Memory B cell (primary cell): ENCODE data around the gene LAMA1.

Experiments
- ATAC-seq: fragments of 150-1000 bp; cut with Tn5 transposase; 2 replicates; pipeline ENCODE4 v1.10.0; 2021; ENCODE audit warnings: low read depth, mild to moderate bottlenecking, moderate library complexity
- DNase-seq, 2 donors: peaks; one replicate each; pipeline ENCODE4 v3.0.0; 2022; ENCODE audit warnings: low spot score in 2 of 2
- H3K27ac Mint-ChIP-seq: one replicate; pipeline ENCODE4 v1.8.0; 2022; ENCODE audit warnings: mild to moderate bottlenecking, moderate library complexity, mixed read lengths
- H3K27me3 Mint-ChIP-seq: one replicate; pipeline ENCODE4 v1.8.0; 2022; ENCODE audit warnings: mixed read lengths
- H3K36me3 Mint-ChIP-seq: one replicate; pipeline ENCODE4 v1.8.0; 2022; ENCODE audit warnings: mild to moderate bottlenecking, mixed read lengths
- H3K4me1 Mint-ChIP-seq: one replicate; pipeline ENCODE4 v1.8.0; 2022; ENCODE audit warnings: mixed read lengths
- H3K4me3 Mint-ChIP-seq: one replicate; pipeline ENCODE4 v1.8.0; 2022; ENCODE audit warnings: mild to moderate bottlenecking, moderate library complexity, mixed read lengths
- H3K9me3 Mint-ChIP-seq: one replicate; pipeline ENCODE4 v1.8.0; 2022; ENCODE audit warnings: mixed read lengths

Gene LAMA1

GRCh38 chr18:7132356-7133150 lies 15.0 kb upstream of the LAMA1 start:
- Mint-ChIP-seq H3K27me3 (no peaks in the 10 kb centered on the region), H3K27ac (no peak overlapping the region), H3K36me3 (no peaks in the 10 kb centered on the region), H3K9me3 (peaks cover 7% of the 10 kb centered on the region), H3K4me3 (no peak overlapping the region), H3K4me1 (no peaks in the 10 kb centered on the region)
- ATAC-seq (no peak), DNase-seq (no peak)

DNA sequence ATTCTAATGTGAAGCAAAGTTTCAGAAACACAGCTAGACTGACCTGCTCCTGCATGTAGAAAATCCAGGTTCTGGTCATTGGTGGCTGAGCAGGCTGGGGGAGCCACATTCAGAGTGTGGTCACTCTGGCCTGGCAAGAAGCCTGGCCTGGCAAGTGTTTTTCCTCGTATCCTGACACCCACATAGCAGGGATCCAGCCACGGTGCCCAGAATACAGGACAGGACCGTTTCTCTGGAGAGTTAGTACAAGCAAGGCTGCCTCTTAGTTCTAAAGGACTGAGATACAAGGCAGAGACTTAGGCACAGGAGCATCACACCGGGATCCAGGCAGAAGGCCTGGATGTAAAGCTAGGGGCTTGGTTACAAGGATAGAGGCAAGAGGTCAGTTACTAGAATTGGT lies 4.8 kb upstream of the LAMA1 start:
- ATAC-seq: no peak
- peaks cover 7% of the 10 kb centered on the region for H3K9me3 Mint-ChIP-seq
- no peak overlapping the region for H3K4me3 Mint-ChIP-seq
- H3K4me1 Mint-ChIP-seq: no peaks in the 10 kb centered on the region
- H3K27ac Mint-ChIP-seq: no peak overlapping the region
- DNase-seq: no peak
- H3K36me3 Mint-ChIP-seq: no peaks in the 10 kb centered on the region
- no peaks in the 10 kb centered on the region for H3K27me3 Mint-ChIP-seq

- Mint-ChIP-seq H3K36me3 (peaks cover 2% of the 10 kb centered on the region), H3K9me3 (peaks cover 7% of the 10 kb centered on the region), H3K27me3 (peaks cover 4% of the 10 kb centered on the region), H3K4me3 (no peak overlapping the region), H3K27ac (no peak overlapping the region), H3K4me1 (no peaks in the 10 kb centered on the region)
- DNase-seq: no peak
- no peak for ATAC-seq
These were observed 706 bp downstream of the LAMA1 start for GRCh38 chr18:7116792-7117389.

DNA sequence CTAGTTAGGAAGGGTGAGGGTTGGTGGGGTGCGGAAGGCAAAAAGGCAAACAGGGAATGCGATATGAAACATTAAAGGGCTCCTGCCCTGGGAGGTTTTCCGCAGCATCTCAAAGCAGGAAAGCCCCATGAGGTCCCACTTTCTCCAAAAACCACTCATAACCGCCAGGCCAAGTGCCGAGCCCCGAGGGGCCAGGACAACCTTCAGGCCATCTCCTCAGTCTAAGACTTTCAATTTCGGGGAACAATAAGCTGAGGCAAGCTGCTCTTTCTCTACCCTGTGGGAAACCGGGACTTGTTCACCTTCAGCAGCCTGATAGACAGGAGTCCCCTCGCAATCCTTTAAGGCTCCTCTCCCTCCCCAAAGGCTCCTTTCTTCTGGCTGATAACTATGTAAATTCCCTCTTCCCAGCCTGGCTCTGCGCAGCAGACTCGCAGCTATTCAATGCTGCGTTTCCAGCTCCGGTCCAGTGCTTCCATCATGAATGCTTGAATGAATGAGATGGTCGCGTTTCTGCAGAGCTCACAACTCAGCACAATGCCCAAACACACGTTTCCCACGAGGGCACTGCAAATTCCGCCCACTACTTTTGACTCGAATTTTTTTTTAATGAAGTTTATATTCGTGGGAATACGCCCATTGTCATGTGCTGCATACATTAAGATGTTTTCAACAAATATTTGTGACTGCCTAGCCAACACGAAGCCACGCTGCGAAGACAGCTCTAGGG lies 1.4 kb downstream of the LAMA1 start:
- no peak for ATAC-seq
- no peaks in the 10 kb centered on the region for H3K4me1 Mint-ChIP-seq
- DNase-seq: no peak
- no peak overlapping the region for H3K27ac Mint-ChIP-seq
- peaks cover 4% of the 10 kb centered on the region for H3K27me3 Mint-ChIP-seq
- H3K36me3 Mint-ChIP-seq: peaks cover 2% of the 10 kb centered on the region
- H3K4me3 Mint-ChIP-seq: peak overlapping the region; percentile 0
- peaks cover 7% of the 10 kb centered on the region for H3K9me3 Mint-ChIP-seq

- ATAC-seq (no peak), DNase-seq (no peak)
- peaks cover 2% of the 10 kb centered on the region for H3K36me3 Mint-ChIP-seq
- peaks cover 4% of the 10 kb centered on the region for H3K27me3 Mint-ChIP-seq
- H3K4me3 Mint-ChIP-seq: no peak overlapping the region
- no peaks in the 10 kb centered on the region for H3K4me1 Mint-ChIP-seq
- H3K27ac Mint-ChIP-seq: no peak overlapping the region
- peaks cover 9% of the 10 kb centered on the region for H3K9me3 Mint-ChIP-seq
These were observed 4.7 kb downstream of the LAMA1 start for GRCh38 chr18:7112936-7113335.

DNA sequence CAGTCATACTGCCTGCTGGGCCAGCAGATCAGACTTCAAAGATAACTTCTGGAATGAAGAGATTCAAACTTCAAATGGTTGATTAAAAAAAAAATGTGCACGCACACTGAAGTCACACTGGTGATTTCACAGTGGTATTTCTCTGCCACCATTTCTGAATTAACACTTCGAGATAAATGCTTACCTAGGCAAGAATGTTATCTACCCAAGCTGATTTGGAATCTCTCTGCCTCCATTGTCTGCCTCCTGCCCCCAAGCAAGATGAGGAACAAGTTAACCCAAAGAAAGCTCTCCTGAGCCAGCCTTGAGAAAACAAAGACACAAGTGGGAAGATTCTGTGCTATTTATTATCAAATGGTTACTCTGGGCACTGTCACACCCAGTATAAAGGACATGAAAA lies 6.5 kb downstream of the LAMA1 start:
- peaks cover 9% of the 10 kb centered on the region for H3K9me3 Mint-ChIP-seq
- no peak for ATAC-seq
- peaks cover 2% of the 10 kb centered on the region for H3K36me3 Mint-ChIP-seq

DNA sequence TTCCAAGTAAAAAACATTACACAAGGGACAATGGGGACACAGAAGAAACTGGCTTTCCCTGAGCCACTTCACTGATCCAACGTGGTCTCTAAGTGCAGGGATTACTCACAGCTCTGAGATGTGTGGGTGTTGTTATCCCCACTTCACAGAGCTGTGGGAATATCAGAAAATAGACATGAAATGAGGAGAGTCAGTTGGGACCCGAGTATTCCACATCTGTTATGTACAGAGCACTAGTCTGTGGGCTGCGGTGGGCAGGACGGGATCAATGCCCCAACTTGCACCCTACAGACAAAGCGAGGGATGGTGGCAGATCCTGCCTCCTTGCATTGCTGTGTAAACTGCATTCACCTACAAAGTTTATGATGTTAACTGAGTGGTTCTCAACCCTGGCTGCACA lies 11.7 kb downstream of the LAMA1 start:
- no peaks in the 10 kb centered on the region for H3K36me3 Mint-ChIP-seq
- H3K4me1 Mint-ChIP-seq: no peaks in the 10 kb centered on the region
- no peak overlapping the region for H3K27ac Mint-ChIP-seq
- ATAC-seq (no peak), DNase-seq (no peak)
- H3K9me3 Mint-ChIP-seq: peaks cover 3% of the 10 kb centered on the region
- H3K4me3 Mint-ChIP-seq: no peak overlapping the region
- no peaks in the 10 kb centered on the region for H3K27me3 Mint-ChIP-seq

More for the DNA sequence above, 6.5 kb downstream of the LAMA1 start:
- Mint-ChIP-seq H3K27me3 (peaks cover 1% of the 10 kb centered on the region), H3K27ac (no peak overlapping the region), H3K4me1 (no peaks in the 10 kb centered on the region), H3K4me3 (no peak overlapping the region)
- no peak for DNase-seq

DNA sequence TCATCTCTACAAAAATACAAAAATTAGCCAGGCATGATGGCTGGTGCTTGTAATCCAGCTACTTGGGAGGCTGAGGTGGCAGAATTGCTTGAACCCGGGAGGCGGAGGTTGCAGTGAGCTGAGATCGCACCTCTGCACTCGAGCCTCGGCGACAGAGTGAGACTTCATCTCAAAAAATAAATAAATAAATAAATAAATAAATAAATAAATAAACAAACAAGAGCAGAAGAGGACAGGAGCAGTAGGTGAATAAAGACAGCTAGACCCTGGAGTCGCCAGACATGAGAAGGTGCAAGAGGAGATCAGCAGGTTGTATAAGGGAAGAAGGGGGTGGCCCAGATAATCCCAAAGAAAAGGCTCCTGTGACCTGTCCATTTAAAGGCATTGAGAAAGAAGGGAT lies 12.3 kb downstream of the LAMA1 start:
- Mint-ChIP-seq H3K4me1 (no peaks in the 10 kb centered on the region), H3K27me3 (no peaks in the 10 kb centered on the region), H3K4me3 (no peak overlapping the region), H3K9me3 (peaks cover 3% of the 10 kb centered on the region), H3K27ac (no peak overlapping the region), H3K36me3 (no peaks in the 10 kb centered on the region)
- no peak for ATAC-seq
- no peak for DNase-seq

GRCh38 chr18:7104649-7105048 lies 12.9 kb downstream of the LAMA1 start:
- Mint-ChIP-seq H3K27me3 (no peaks in the 10 kb centered on the region), H3K9me3 (peaks cover 3% of the 10 kb centered on the region), H3K36me3 (no peaks in the 10 kb centered on the region), H3K27ac (no peak overlapping the region), H3K4me3 (no peak overlapping the region), H3K4me1 (no peaks in the 10 kb centered on the region)
- ATAC-seq: no peak
- DNase-seq: no peak

DNA sequence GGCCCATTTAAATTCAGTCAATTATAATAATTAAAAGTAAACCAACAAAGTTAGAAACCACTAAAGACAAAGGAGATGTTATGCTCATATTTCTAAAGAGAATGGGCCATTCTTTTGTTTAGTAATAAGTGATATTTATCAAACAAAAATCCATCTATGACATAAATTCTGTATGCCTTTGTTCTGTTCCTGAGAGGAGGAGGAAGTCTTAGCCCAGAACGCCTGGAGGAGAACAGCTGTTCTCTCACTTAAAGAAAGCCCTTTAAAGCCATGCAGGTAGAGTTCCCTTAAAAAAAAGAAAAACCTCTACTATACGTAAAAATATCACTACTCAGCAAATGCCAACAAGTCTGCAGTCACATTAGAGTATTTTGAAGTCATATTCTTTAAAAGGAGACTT lies 15.5 kb downstream of the LAMA1 start:
- no peaks in the 10 kb centered on the region for H3K4me1 Mint-ChIP-seq
- H3K27ac Mint-ChIP-seq: no peak overlapping the region
- H3K36me3 Mint-ChIP-seq: no peaks in the 10 kb centered on the region
- H3K9me3 Mint-ChIP-seq: peaks cover 2% of the 10 kb centered on the region
- ATAC-seq: no peak
- DNase-seq: no peak
- no peak overlapping the region for H3K4me3 Mint-ChIP-seq
- H3K27me3 Mint-ChIP-seq: no peaks in the 10 kb centered on the region

DNA sequence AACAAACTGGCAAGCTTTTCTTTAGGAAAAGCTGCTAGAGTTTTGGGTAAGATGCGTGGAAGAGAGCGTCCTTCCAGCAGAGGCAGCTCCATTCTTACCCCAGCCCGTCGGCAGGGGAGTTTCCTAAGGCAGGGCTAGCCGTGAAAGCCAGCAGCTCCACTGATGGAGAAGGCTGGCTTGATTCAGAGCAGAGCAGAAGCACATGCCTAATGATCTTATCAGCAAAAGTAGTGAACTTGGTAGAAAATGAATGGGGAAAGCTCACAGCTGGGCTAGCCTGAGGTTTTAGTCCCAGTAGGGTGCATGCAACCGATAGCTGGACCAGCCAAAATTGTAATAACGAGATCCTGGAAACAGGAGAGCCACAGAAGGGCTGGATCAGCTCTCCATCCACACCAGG lies 20.8 kb downstream of the LAMA1 start:
- H3K9me3 Mint-ChIP-seq: no peaks in the 10 kb centered on the region
- H3K4me3 Mint-ChIP-seq: no peak overlapping the region
- no peak for DNase-seq
- ATAC-seq: no peak
- no peak overlapping the region for H3K27ac Mint-ChIP-seq
- H3K4me1 Mint-ChIP-seq: no peaks in the 10 kb centered on the region
- H3K36me3 Mint-ChIP-seq: no peaks in the 10 kb centered on the region
- H3K27me3 Mint-ChIP-seq: no peaks in the 10 kb centered on the region

- H3K9me3 Mint-ChIP-seq: no peaks in the 10 kb centered on the region
- DNase-seq: no peak
These were observed 23.2 kb downstream of the LAMA1 start for GRCh38 chr18:7094427-7094826.

DNA sequence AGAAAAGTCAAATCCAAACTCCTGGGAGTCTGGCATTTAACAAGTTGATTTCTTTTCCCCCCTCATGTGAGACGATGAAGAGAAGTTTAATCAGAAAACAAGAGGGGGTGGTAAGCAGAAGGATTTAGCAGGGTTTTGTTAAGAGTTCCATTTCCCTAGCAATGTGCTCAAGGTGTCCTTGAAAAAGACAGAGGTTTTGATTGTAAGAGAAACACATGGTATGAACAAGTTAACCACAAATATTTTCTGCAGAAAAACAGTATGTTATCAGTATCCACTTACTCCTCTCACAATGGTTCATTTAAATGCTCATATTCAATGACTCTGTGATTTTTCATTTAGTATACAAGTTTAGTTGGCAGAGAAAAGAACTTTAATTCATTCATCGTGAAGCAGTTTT lies 26.8 kb downstream of the LAMA1 start:
- no peaks in the 10 kb centered on the region for H3K4me1 Mint-ChIP-seq
- no peak for ATAC-seq

More at GRCh38 chr18:7094427-7094826, 23.2 kb downstream of the LAMA1 start:
- H3K4me1 Mint-ChIP-seq: no peaks in the 10 kb centered on the region
- H3K36me3 Mint-ChIP-seq: no peaks in the 10 kb centered on the region
- no peaks in the 10 kb centered on the region for H3K27me3 Mint-ChIP-seq
- H3K4me3 Mint-ChIP-seq: no peak overlapping the region
- no peak for ATAC-seq
- H3K27ac Mint-ChIP-seq: no peak overlapping the region

DNA sequence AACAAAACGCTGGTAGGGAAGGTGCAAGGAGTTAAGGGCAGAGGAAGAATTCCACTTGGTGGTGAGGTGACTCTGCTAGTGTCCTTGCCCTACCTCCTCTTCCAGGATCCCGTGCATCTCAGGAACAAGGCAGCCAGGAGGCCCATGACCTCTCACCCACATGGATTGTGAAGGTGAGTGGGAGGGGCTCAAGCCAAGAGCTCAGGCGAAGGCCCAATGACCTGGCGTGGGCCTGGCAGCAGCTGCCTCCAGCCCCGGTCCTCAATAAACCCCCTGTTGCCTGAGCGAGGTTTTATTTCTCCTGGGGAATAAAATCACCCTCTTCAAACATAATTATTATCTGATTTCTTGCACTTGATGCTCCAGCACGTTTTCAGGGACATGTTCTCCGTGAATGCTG lies 28.2 kb downstream of the LAMA1 start:
- ATAC-seq: no peak
- Mint-ChIP-seq H3K36me3 (no peaks in the 10 kb centered on the region), H3K9me3 (peaks cover 1% of the 10 kb centered on the region), H3K27me3 (no peaks in the 10 kb centered on the region), H3K4me3 (no peak overlapping the region), H3K27ac (no peak overlapping the region), H3K4me1 (no peaks in the 10 kb centered on the region)
- no peak for DNase-seq

More for the DNA sequence above, 26.8 kb downstream of the LAMA1 start:
- no peak for DNase-seq
- Mint-ChIP-seq H3K9me3 (peaks cover 1% of the 10 kb centered on the region), H3K36me3 (no peaks in the 10 kb centered on the region), H3K4me3 (no peak overlapping the region), H3K27ac (no peak overlapping the region), H3K27me3 (no peaks in the 10 kb centered on the region)
